GM23338 (cell line): ENCODE data around the gene OLFML3. TPM values are rescaled to one million over a fixed set of nuclear protein-coding genes. Genes with fewer than 3 reads are reported as not detected.
"Not testable (repeated sequence)": the region's sequence is repeated elsewhere in the genome, so short reads cannot be mapped to it uniquely, and the experiment has no call there.

Experiments
- ATAC-seq: fragments of 200-7000 bp; cut with Tn5 transposase; 3 replicates; pipeline ENCODE4 v1.9.1; 2020
- DNase-seq: peaks from one replicate; pipeline ENCODE4 v3.0.0-alpha.2; 2015; ENCODE audit warnings: low spot score
- H2AFZ ChIP-seq: fragments of 200-600 bp; sonication (generic); 2 replicates; pipeline ENCODE4 v1.8.0; 2016; ENCODE audit warnings: antibody characterized with exemption, mild to moderate bottlenecking, moderate library complexity
- H3F3A ChIP-seq: fragments of 200-600 bp; sonication (generic); replicated peaks from 2 replicates; pipeline ENCODE4 v1.8.0; 2017; ENCODE audit warnings: antibody characterized with exemption, mixed run types, low read depth
- H3K27ac ChIP-seq: fragments of 200-600 bp; sonication (generic); 2 replicates; pipeline ENCODE4 v1.6.1; 2016; ENCODE audit warnings: low read depth
- H3K27me3 ChIP-seq: fragments of 200-600 bp; sonication (generic); 2 replicates; pipeline ENCODE4 v1.8.0; 2016; ENCODE audit warnings: mild to moderate bottlenecking, mixed run types, moderate library complexity; ENCODE audit not compliant: insufficient read depth
- H3K36me3 ChIP-seq: fragments of 200-600 bp; sonication (generic); 2 replicates; pipeline ENCODE4 v1.8.0; 2016; ENCODE audit warnings: mild to moderate bottlenecking; ENCODE audit not compliant: insufficient read depth
- H3K4me1 ChIP-seq: fragments of 200-600 bp; sonication (generic); 2 replicates; pipeline ENCODE4 v1.8.0; 2016; ENCODE audit warnings: mild to moderate bottlenecking, moderate library complexity; ENCODE audit not compliant: insufficient read depth
- H3K4me2 ChIP-seq: fragments of 200-600 bp; sonication (generic); 2 replicates; pipeline ENCODE4 v1.7.1; 2017; ENCODE audit warnings: mixed run types
- H3K4me3 ChIP-seq: fragments of 200-600 bp; sonication (generic); 2 replicates; pipeline ENCODE4 v1.6.1; 2016; ENCODE audit warnings: mixed run types
- H3K79me2 ChIP-seq: fragments of 200-600 bp; sonication (generic); replicated peaks from 2 replicates; pipeline ENCODE4 v1.8.0; 2017; ENCODE audit warnings: mild to moderate bottlenecking; ENCODE audit not compliant: insufficient read depth
- H3K9me2 ChIP-seq: fragments of 200-600 bp; sonication (generic); 2 replicates; pipeline ENCODE4 v1.8.0; 2017; ENCODE audit not compliant: insufficient read depth
- H4K20me1 ChIP-seq: fragments of 200-600 bp; sonication (generic); replicated peaks from 2 replicates; pipeline ENCODE4 v1.8.0; 2017; ENCODE audit warnings: mild to moderate bottlenecking; ENCODE audit not compliant: insufficient read depth
- H3K27ac Mint-ChIP-seq: 2 replicates; pipeline ENCODE4 v1.8.0; 2020; ENCODE audit warnings: inconsistent platforms, mild to moderate bottlenecking, moderate library complexity, mixed read lengths
- H3K27me3 Mint-ChIP-seq: 3 replicates; pipeline ENCODE4 v1.8.0; 2022; ENCODE audit warnings: low read depth, mild to moderate bottlenecking, moderate library complexity, mixed read lengths, inconsistent platforms; ENCODE audit not compliant: insufficient read depth, poor library complexity
- H3K36me3 Mint-ChIP-seq: 3 replicates; pipeline ENCODE4 v1.8.0; 2021; ENCODE audit warnings: low read depth, mild to moderate bottlenecking, inconsistent platforms, moderate library complexity, mixed read lengths
- H3K4me1 Mint-ChIP-seq: 3 replicates; pipeline ENCODE4 v1.8.0; 2020; ENCODE audit warnings: mild to moderate bottlenecking, inconsistent platforms, mixed read lengths
- H3K4me3 Mint-ChIP-seq: 3 replicates; pipeline ENCODE4 v1.8.0; 2021; ENCODE audit warnings: moderate library complexity, mild to moderate bottlenecking, inconsistent platforms, mixed read lengths
- H3K9me3 Mint-ChIP-seq: 3 replicates; pipeline ENCODE4 v1.8.0; 2020; ENCODE audit warnings: moderate library complexity, mild to moderate bottlenecking, inconsistent platforms, mixed read lengths
- CREB1 ChIP-seq: fragments of 250-450 bp; sonication (Bioruptor Pico); IDR thresholded peaks from 2 replicates; pipeline ENCODE4 v1.5.0; 2020; ENCODE audit warnings: low read depth, mild to moderate bottlenecking, moderate library complexity
- JUNB ChIP-seq: IDR thresholded peaks from one replicate; pipeline ENCODE4 v1.6.1; 2016; ENCODE audit warnings: antibody characterized with exemption; ENCODE audit not compliant: unreplicated experiment
- NANOG ChIP-seq: IDR thresholded peaks from 2 replicates; pipeline ENCODE4 v1.6.1; 2016; ENCODE audit warnings: antibody characterized with exemption, borderline replicate concordance
- POLR2AphosphoS5 ChIP-seq: IDR thresholded peaks from 2 replicates; pipeline ENCODE4 v1.6.1; 2016; ENCODE audit warnings: antibody characterized with exemption, low read depth
- STAT1 ChIP-seq: IDR thresholded peaks from one replicate; pipeline ENCODE4 v1.6.1; 2016; ENCODE audit warnings: antibody characterized with exemption; ENCODE audit not compliant: unreplicated experiment
- ZNF331 ChIP-seq: fragments of 250-450 bp; sonication (Bioruptor Pico); IDR thresholded peaks from 2 replicates; pipeline ENCODE4 v1.5.0; 2020; ENCODE audit warnings: low read depth, mild to moderate bottlenecking, moderate library complexity
- polyA plus RNA-seq: library from polyadenylated mRNA; unstranded; fragments of >200 nt; fragmentation: Nextera tagmentation; extraction: Ambion mirVana; gene quantifications from 2 replicates; pipeline ENCODE4 v1.2.1, GENCODE V29; 2016
- total RNA-seq: library from RNA; depleted of rRNA; stranded (reverse); fragments of >200 nt; shearing (Covaris generic); gene quantifications from 2 replicates; pipeline ENCODE4 v1.2.3, GENCODE V29; 2014
- TF ChIP-seq, protein P1 (sequence below): fragments of 250-450 bp; sonication (Bioruptor Pico); IDR thresholded peaks from 2 replicates; pipeline ENCODE4 v1.5.0; 2020; ENCODE audit warnings: mild to moderate bottlenecking, moderate library complexity
- TF ChIP-seq, protein P2 (sequence below): IDR thresholded peaks from one replicate; pipeline ENCODE4 v1.6.1; 2018; ENCODE audit warnings: antibody characterized with exemption; ENCODE audit not compliant: unreplicated experiment
- TF ChIP-seq, protein P3 (sequence below), 2 experiments: fragments of 200-600 bp in 1 of 2; sonication (generic) in 1 of 2; conservative IDR thresholded peaks; 2 replicates each; pipeline versions ENCODE4 v1.5.1 to v1.6.1; 2016 to 2017; ENCODE audit warnings: antibody characterized with exemption in 2 of 2, low read depth in 2 of 2, mild to moderate bottlenecking in 2 of 2, moderate library complexity in 1 of 2

The OLFML3 gene
- total and polyA plus RNA-seq, 2 experiments from 2014 or later, result 42.8 to 69.9 TPM

DNA sequence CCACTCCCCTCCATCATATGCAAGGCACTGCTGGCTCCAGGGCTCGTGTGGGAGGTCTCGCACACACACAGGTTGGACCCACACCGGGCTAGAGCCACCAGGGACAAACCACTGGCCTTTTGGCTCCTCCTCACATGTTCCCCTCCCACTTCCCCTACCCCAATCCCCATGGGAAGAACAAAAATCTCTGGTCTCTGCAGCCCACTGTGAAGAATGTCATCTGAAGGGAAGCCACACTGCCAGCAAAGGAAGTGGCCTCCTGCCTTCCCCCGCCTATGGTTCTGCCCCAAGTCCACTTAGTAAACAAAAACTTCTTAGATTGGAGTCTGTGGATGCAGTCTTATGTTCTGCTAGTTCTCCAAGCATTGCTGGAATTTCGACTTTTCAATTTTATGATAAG lies 24.2 kb downstream of the OLFML3 start (continued):
- TF ChIP-seq, protein P1, sequence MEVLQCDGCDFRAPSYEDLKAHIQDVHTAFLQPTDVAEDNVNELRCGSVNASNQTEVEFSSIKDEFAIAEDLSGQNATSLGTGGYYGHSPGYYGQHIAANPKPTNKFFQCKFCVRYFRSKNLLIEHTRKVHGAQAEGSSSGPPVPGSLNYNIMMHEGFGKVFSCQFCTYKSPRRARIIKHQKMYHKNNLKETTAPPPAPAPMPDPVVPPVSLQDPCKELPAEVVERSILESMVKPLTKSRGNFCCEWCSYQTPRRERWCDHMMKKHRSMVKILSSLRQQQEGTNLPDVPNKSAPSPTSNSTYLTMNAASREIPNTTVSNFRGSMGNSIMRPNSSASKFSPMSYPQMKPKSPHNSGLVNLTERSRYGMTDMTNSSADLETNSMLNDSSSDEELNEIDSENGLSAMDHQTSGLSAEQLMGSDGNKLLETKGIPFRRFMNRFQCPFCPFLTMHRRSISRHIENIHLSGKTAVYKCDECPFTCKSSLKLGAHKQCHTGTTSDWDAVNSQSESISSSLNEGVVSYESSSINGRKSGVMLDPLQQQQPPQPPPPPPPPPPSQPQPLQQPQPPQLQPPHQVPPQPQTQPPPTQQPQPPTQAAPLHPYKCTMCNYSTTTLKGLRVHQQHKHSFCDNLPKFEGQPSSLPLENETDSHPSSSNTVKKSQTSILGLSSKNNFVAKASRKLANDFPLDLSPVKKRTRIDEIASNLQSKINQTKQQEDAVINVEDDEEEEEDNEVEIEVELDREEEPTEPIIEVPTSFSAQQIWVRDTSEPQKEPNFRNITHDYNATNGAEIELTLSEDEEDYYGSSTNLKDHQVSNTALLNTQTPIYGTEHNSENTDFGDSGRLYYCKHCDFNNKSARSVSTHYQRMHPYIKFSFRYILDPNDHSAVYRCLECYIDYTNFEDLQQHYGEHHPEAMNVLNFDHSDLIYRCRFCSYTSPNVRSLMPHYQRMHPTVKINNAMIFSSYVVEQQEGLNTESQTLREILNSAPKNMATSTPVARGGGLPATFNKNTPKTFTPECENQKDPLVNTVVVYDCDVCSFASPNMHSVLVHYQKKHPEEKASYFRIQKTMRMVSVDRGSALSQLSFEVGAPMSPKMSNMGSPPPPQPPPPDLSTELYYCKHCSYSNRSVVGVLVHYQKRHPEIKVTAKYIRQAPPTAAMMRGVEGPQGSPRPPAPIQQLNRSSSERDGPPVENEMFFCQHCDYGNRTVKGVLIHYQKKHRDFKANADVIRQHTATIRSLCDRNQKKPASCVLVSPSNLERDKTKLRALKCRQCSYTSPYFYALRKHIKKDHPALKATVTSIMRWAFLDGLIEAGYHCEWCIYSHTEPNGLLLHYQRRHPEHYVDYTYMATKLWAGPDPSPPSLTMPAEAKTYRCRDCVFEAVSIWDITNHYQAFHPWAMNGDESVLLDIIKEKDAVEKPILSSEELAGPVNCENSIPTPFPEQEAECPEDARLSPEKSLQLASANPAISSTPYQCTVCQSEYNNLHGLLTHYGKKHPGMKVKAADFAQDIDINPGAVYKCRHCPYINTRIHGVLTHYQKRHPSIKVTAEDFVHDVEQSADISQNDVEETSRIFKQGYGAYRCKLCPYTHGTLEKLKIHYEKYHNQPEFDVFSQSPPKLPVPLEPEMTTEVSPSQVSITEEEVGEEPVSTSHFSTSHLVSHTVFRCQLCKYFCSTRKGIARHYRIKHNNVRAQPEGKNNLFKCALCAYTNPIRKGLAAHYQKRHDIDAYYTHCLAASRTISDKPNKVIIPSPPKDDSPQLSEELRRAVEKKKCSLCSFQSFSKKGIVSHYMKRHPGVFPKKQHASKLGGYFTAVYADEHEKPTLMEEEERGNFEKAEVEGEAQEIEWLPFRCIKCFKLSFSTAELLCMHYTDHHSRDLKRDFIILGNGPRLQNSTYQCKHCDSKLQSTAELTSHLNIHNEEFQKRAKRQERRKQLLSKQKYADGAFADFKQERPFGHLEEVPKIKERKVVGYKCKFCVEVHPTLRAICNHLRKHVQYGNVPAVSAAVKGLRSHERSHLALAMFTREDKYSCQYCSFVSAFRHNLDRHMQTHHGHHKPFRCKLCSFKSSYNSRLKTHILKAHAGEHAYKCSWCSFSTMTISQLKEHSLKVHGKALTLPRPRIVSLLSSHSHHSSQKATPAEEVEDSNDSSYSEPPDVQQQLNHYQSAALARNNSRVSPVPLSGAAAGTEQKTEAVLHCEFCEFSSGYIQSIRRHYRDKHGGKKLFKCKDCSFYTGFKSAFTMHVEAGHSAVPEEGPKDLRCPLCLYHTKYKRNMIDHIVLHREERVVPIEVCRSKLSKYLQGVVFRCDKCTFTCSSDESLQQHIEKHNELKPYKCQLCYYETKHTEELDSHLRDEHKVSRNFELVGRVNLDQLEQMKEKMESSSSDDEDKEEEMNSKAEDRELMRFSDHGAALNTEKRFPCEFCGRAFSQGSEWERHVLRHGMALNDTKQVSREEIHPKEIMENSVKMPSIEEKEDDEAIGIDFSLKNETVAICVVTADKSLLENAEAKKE (CRISPR knock-in tag), result no peak
- TF ChIP-seq, protein P2, sequence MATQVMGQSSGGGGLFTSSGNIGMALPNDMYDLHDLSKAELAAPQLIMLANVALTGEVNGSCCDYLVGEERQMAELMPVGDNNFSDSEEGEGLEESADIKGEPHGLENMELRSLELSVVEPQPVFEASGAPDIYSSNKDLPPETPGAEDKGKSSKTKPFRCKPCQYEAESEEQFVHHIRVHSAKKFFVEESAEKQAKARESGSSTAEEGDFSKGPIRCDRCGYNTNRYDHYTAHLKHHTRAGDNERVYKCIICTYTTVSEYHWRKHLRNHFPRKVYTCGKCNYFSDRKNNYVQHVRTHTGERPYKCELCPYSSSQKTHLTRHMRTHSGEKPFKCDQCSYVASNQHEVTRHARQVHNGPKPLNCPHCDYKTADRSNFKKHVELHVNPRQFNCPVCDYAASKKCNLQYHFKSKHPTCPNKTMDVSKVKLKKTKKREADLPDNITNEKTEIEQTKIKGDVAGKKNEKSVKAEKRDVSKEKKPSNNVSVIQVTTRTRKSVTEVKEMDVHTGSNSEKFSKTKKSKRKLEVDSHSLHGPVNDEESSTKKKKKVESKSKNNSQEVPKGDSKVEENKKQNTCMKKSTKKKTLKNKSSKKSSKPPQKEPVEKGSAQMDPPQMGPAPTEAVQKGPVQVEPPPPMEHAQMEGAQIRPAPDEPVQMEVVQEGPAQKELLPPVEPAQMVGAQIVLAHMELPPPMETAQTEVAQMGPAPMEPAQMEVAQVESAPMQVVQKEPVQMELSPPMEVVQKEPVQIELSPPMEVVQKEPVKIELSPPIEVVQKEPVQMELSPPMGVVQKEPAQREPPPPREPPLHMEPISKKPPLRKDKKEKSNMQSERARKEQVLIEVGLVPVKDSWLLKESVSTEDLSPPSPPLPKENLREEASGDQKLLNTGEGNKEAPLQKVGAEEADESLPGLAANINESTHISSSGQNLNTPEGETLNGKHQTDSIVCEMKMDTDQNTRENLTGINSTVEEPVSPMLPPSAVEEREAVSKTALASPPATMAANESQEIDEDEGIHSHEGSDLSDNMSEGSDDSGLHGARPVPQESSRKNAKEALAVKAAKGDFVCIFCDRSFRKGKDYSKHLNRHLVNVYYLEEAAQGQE, result no peak
- TF ChIP-seq POLR2AphosphoS5 (no peak), STAT1 (no peak), JUNB (no peak), CREB1 (CRISPR knock-in tag) (no peak), ZNF331 (CRISPR knock-in tag) (no peak), NANOG (no peak)
- TF ChIP-seq, protein P3, sequence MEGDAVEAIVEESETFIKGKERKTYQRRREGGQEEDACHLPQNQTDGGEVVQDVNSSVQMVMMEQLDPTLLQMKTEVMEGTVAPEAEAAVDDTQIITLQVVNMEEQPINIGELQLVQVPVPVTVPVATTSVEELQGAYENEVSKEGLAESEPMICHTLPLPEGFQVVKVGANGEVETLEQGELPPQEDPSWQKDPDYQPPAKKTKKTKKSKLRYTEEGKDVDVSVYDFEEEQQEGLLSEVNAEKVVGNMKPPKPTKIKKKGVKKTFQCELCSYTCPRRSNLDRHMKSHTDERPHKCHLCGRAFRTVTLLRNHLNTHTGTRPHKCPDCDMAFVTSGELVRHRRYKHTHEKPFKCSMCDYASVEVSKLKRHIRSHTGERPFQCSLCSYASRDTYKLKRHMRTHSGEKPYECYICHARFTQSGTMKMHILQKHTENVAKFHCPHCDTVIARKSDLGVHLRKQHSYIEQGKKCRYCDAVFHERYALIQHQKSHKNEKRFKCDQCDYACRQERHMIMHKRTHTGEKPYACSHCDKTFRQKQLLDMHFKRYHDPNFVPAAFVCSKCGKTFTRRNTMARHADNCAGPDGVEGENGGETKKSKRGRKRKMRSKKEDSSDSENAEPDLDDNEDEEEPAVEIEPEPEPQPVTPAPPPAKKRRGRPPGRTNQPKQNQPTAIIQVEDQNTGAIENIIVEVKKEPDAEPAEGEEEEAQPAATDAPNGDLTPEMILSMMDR (conservative IDR thresholded peaks at IDR 0.05; ENCODE audit: low read depth in 2 of 2), result no peak

- H3K36me3 Mint-ChIP-seq, result peaks cover 20% of the 10 kb centered on the region
- not testable (repeated sequence) for H3K36me3 ChIP-seq, H3K4me2 ChIP-seq, H3K27me3 ChIP-seq, H3K4me3 Mint-ChIP-seq, H2AFZ ChIP-seq, DNase-seq, ATAC-seq, H3K27ac ChIP-seq, H3K4me3 ChIP-seq, H4K20me1 ChIP-seq, H3K79me2 ChIP-seq, H3K27ac Mint-ChIP-seq
- H3K9me3 Mint-ChIP-seq, result peaks cover 14% of the 10 kb centered on the region
- peaks cover 17% of the 10 kb centered on the region; the same call in 1 of the 2 replicates for H3K9me2 ChIP-seq
- peaks cover 38% of the 10 kb centered on the region for H3K4me1 ChIP-seq
- H3K4me1 Mint-ChIP-seq, result peaks cover 32% of the 10 kb centered on the region
- H3F3A ChIP-seq, result peaks cover 16% of the 10 kb centered on the region; the same call in 1 of the 2 replicates
- H3K27me3 Mint-ChIP-seq, result peaks cover 16% of the 10 kb centered on the region
Observed at GRCh38 chr1:114006825-114007224, 27.6 kb downstream of the OLFML3 start.
